BLaER1 treated with 17β-estradiol and CSF1 and Interleukin-3, amounts not matched to agents 10 nM and 100 nM (cell line): Measurements from ENCODE around the gene TRAPPC10.

Source experiments
- H3K27ac ChIP-seq, 11 experiments: shearing (Covaris generic); formaldehyde crosslinking; 2 replicates each; pipeline ENCODE4 v1.8.1; 2022
- H3K27me3 ChIP-seq, 11 experiments: shearing (Covaris generic); formaldehyde crosslinking; 2 replicates each; pipeline ENCODE4 v1.8.1; 2022
- H3K36me3 ChIP-seq, 11 experiments: shearing (Covaris generic); formaldehyde crosslinking; 2 replicates each; pipeline ENCODE4 v1.8.1; 2022
- H3K4me1 ChIP-seq, 10 experiments: shearing (Covaris generic); formaldehyde crosslinking; 2 replicates each; pipeline ENCODE4 v1.8.1; 2022
- H3K4me2 ChIP-seq, 11 experiments: shearing (Covaris generic); formaldehyde crosslinking; 2 replicates each; pipeline ENCODE4 v1.8.1; 2022
- H3K4me3 ChIP-seq, 10 experiments: shearing (Covaris generic); formaldehyde crosslinking; 2 replicates each; pipeline ENCODE4 v1.8.1; 2022
- H3K9ac ChIP-seq, 11 experiments: shearing (Covaris generic); formaldehyde crosslinking; 2 replicates each; pipeline ENCODE4 v1.8.1; 2022
- H3K9me3 ChIP-seq, 11 experiments: shearing (Covaris generic); formaldehyde crosslinking; replicated peaks in 1 of 11; 2 replicates each; pipeline ENCODE4 v1.8.1; 2022
- H4K20me1 ChIP-seq, 11 experiments: shearing (Covaris generic); formaldehyde crosslinking; 2 replicates each; pipeline ENCODE4 v1.8.1; 2022
- Cebpa-rat ChIP-seq, 11 experiments: shearing (Covaris generic); IDR thresholded peaks; 2 replicates each; pipeline ENCODE4 v1.8.1; 2022

Gene TRAPPC10

GRCh38 chr21:44083631-44084291 lies 71.7 kb downstream of the TRAPPC10 start:
- H3K9ac ChIP-seq: peak overlapping the region in 3 of 11 experiments; percentile 2 to 18 (median 4); a peak in 5 of 22 replicates
- H3K4me2 ChIP-seq: peak overlapping the region in 5 of 11 experiments; percentile 12 to 43 (median 21); a peak in 6 of 22 replicates
- peaks cover 10 to 54% (median 39%) of the 10 kb centered on the region in 10 experiments; a peak in 18 of 20 replicates for H3K4me1 ChIP-seq
- H3K27ac ChIP-seq: peak overlapping the region in 1 of 11 experiments; percentile 3; a peak in 2 of 22 replicates
- peaks cover 88 to 100% (median 99%) of the 10 kb centered on the region in 11 experiments for H3K36me3 ChIP-seq
- no peaks in the 10 kb centered on the region for H3K9me3 ChIP-seq
- peaks cover 25 to 73% (median 50%) of the 10 kb centered on the region in 11 experiments; a peak in 21 of 22 replicates for H4K20me1 ChIP-seq
- H3K27me3 ChIP-seq: no peaks in the 10 kb centered on the region
- TF ChIP-seq Cebpa-rat (IDR thresholded peaks at IDR 0.05): no peak
- H3K4me3 ChIP-seq: no peak overlapping the region

GRCh38 chr21:44084496-44085241 lies 72.6 kb downstream of the TRAPPC10 start:
- Histone ChIP-seq H3K4me2 (no peak overlapping the region), H3K4me3 (no peak overlapping the region), H3K9ac (no peak overlapping the region), H3K4me1 (peaks cover 19 to 60% (median 46%) of the 10 kb centered on the region in 10 experiments; a peak in 19 of 20 replicates), H4K20me1 (peaks cover 28 to 80% (median 58%) of the 10 kb centered on the region in 11 experiments; a peak in 21 of 22 replicates), H3K36me3 (peaks cover 83 to 100% (median 99%) of the 10 kb centered on the region in 11 experiments), H3K9me3 (no peaks in the 10 kb centered on the region), H3K27me3 (no peaks in the 10 kb centered on the region), H3K27ac (no peak overlapping the region)
- no peak for TF ChIP-seq Cebpa-rat (IDR thresholded peaks at IDR 0.05)

- Histone ChIP-seq H3K27me3 (no peaks in the 10 kb centered on the region), H3K9me3 (no peaks in the 10 kb centered on the region), H3K27ac (peak overlapping the region in 1 of 11 experiments; percentile 13; a peak in 1 of 22 replicates), H3K9ac (peak overlapping the region in 1 of 11 experiments; percentile 6; a peak in 2 of 22 replicates), H3K36me3 (peaks cover 83 to 100% (median 99%) of the 10 kb centered on the region in 11 experiments), H3K4me3 (no peak overlapping the region), H3K4me1 (peaks cover 20 to 70% (median 56%) of the 10 kb centered on the region in 10 experiments; a peak in 19 of 20 replicates), H4K20me1 (peaks cover 28 to 91% (median 64%) of the 10 kb centered on the region in 11 experiments; a peak in 21 of 22 replicates), H3K4me2 (peak overlapping the region in 1 of 11 experiments; percentile 9; a peak in 2 of 22 replicates)
- no peak for TF ChIP-seq Cebpa-rat (IDR thresholded peaks at IDR 0.05)
Observed at GRCh38 chr21:44085491-44086321, 73.6 kb downstream of the TRAPPC10 start.

GRCh38 chr21:44086636-44087425 lies 74.7 kb downstream of the TRAPPC10 start:
- no peaks in the 10 kb centered on the region for H3K9me3 ChIP-seq
- peaks cover 20 to 70% (median 56%) of the 10 kb centered on the region in 10 experiments; a peak in 19 of 20 replicates for H3K4me1 ChIP-seq
- no peak for TF ChIP-seq Cebpa-rat (IDR thresholded peaks at IDR 0.05)
- peak overlapping the region; percentile 1 to 91 (median 69); a peak in 19 of 22 replicates for H3K4me2 ChIP-seq
- H3K27me3 ChIP-seq: no peaks in the 10 kb centered on the region
- no peak overlapping the region for H3K4me3 ChIP-seq
- H3K27ac ChIP-seq: 0 out of 22 replicates have a peak overlapping the region, but pooled peaks of 1 of the 11 experiments have one; percentile 5
- peaks cover 28 to 91% (median 64%) of the 10 kb centered on the region in 11 experiments; a peak in 21 of 22 replicates for H4K20me1 ChIP-seq
- H3K9ac ChIP-seq: peak overlapping the region in 3 of 11 experiments; percentile 4 to 28 (median 22); a peak in 3 of 22 replicates
- peaks cover 75 to 100% (median 98%) of the 10 kb centered on the region in 11 experiments for H3K36me3 ChIP-seq

GRCh38 chr21:44087426-44088400 lies 75.6 kb downstream of the TRAPPC10 start:
- Histone ChIP-seq H3K4me2 (peak overlapping the region; percentile 1 to 91 (median 69); a peak in 19 of 22 replicates), H3K36me3 (peaks cover 74 to 100% (median 98%) of the 10 kb centered on the region in 11 experiments), H3K9ac (peak overlapping the region in 3 of 11 experiments; percentile 4 to 38 (median 28); a peak in 4 of 22 replicates), H4K20me1 (peaks cover 28 to 87% (median 63%) of the 10 kb centered on the region in 11 experiments; a peak in 21 of 22 replicates), H3K27ac (0 out of 22 replicates have a peak overlapping the region, but pooled peaks of 3 of the 11 experiments have one; percentile 5 to 21 (median 20)), H3K9me3 (no peaks in the 10 kb centered on the region), H3K27me3 (no peaks in the 10 kb centered on the region), H3K4me3 (no peak overlapping the region), H3K4me1 (peaks cover 20 to 70% (median 54%) of the 10 kb centered on the region in 10 experiments; a peak in 19 of 20 replicates)
- TF ChIP-seq Cebpa-rat (IDR thresholded peaks at IDR 0.05): no peak

- Histone ChIP-seq H3K4me2 (peak overlapping the region in 9 of 11 experiments; percentile 3 to 91 (median 70); a peak in 18 of 22 replicates), H3K4me1 (peaks cover 20 to 63% (median 48%) of the 10 kb centered on the region in 10 experiments; a peak in 19 of 20 replicates), H4K20me1 (peaks cover 28 to 85% (median 63%) of the 10 kb centered on the region in 11 experiments; a peak in 21 of 22 replicates), H3K36me3 (peaks cover 73 to 100% (median 98%) of the 10 kb centered on the region in 11 experiments), H3K4me3 (no peak overlapping the region), H3K27ac (peak overlapping the region in 1 of 11 experiments; percentile 30; a peak in 1 of 22 replicates), H3K9ac (peak overlapping the region in 1 of 11 experiments; percentile 28; a peak in 1 of 22 replicates), H3K9me3 (no peaks in the 10 kb centered on the region), H3K27me3 (no peaks in the 10 kb centered on the region; a peak in 1 of 22 replicates)
- no peak for TF ChIP-seq Cebpa-rat (IDR thresholded peaks at IDR 0.05)
Observed at GRCh38 chr21:44088401-44088780, 76.3 kb downstream of the TRAPPC10 start.
